Measurements from ENCODE around the gene SLC39A11.
"Not testable (repeated sequence)": the region's sequence is repeated elsewhere in the genome, so short reads cannot be mapped to it uniquely, and the experiment has no call there.

DNA sequence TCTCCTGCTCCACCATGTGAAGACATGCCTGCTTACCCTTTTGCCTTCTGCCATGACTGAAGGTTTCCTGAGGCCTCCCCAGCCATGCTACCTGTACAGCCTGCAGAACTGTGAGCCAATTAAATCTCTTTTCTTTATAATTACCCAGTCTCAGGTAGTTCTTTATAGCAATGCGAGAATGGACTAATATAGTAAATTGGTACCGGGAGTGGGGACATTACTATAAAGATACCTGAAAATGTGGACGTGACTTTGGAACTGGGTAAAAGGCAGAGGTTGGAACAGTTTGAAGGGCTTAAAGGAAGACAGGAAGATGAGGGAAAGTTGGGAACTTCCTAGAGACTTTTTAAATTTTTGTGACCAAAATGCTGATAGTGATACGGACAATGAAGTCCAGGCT lies 268.2 kb downstream of the SLC39A11 start:
- TF ChIP-seq, protein P1, sequence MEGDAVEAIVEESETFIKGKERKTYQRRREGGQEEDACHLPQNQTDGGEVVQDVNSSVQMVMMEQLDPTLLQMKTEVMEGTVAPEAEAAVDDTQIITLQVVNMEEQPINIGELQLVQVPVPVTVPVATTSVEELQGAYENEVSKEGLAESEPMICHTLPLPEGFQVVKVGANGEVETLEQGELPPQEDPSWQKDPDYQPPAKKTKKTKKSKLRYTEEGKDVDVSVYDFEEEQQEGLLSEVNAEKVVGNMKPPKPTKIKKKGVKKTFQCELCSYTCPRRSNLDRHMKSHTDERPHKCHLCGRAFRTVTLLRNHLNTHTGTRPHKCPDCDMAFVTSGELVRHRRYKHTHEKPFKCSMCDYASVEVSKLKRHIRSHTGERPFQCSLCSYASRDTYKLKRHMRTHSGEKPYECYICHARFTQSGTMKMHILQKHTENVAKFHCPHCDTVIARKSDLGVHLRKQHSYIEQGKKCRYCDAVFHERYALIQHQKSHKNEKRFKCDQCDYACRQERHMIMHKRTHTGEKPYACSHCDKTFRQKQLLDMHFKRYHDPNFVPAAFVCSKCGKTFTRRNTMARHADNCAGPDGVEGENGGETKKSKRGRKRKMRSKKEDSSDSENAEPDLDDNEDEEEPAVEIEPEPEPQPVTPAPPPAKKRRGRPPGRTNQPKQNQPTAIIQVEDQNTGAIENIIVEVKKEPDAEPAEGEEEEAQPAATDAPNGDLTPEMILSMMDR (IDR thresholded peaks at IDR 0.05), result not testable (repeated sequence)
- TF ChIP-seq POLR2A (IDR thresholded peaks at IDR 0.05), result not testable (repeated sequence)
